ENCODE measurements around the gene SMARCC1.
A peak's percentile ranks its signal among the peaks of the same experiment; 100 is the strongest.
"Not testable (repeated sequence)": the region's sequence is repeated elsewhere in the genome, so short reads cannot be mapped to it uniquely, and the experiment has no call there.

Gene SMARCC1

DNA sequence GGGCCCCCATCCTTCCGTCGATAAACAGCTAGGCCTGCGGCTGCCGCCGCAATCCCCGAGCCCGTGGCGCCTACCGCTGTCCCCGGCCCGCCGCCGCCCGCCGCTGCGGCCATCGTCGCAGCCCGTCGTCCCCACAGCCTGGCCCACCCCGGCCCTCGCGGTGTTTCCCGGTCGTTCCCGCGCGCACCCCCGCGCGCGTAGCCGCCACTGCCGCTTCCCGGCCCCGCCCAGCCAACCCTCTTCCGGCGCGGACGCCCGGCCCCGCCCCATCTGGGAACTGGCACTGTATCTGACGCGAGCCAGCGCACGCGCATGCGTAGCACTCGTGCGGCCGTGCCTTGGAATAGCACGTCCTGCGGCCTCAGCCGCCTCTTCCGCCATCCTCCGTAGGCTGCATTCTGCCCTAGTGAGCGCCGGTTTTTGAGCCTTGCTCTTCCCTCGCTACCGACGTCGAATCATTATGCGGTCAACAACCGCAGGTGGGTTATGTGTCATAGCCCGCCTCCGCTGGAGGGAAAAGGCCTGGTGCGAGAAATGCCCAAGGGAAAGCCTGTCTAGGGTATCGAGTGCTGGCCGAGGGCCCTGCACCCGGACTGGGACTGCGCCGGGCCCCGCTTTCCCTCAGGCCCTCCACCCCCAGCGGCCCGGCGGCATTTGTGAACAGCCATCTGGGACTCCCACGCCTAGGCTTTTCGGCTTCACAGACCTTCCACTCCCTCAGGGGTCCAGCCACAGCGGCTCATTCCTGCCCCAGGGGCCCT lies at the start of gene SMARCC1:
SMARCC1 (minus strand) TSS at position 209 of the 761 bp plus-strand sequence; CDS start at position 113, 96 bp downstream.
- FAIRE-seq (peak; percentile 96), DNase-seq (ENCODE audit: low spot score) (peak; percentile 99)

- DNase-seq (ENCODE audit: low spot score); FAIRE-seq: not testable (repeated sequence)
Measured at GRCh38 chr3:47829482-47829881, 47.8 kb upstream of the SMARCC1 start.

- FAIRE-seq (no peak), DNase-seq (ENCODE audit: low spot score) (no peak)
Measured at GRCh38 chr3:47825590-47825989, 43.9 kb upstream of the SMARCC1 start.

GRCh38 chr3:47824541-47825473 lies 43.1 kb upstream of the SMARCC1 start:
- FAIRE-seq = peak; percentile 9
- peak; percentile 97 for DNase-seq (ENCODE audit: low spot score)

- no peak for FAIRE-seq
- no peak for DNase-seq (ENCODE audit: low spot score)
Measured at GRCh38 chr3:47817609-47818008, 35.9 kb upstream of the SMARCC1 start.

GRCh38 chr3:47813551-47814177 lies 32.0 kb upstream of the SMARCC1 start:
- DNase-seq (ENCODE audit: low spot score) (no peak), FAIRE-seq (no peak)

DNA sequence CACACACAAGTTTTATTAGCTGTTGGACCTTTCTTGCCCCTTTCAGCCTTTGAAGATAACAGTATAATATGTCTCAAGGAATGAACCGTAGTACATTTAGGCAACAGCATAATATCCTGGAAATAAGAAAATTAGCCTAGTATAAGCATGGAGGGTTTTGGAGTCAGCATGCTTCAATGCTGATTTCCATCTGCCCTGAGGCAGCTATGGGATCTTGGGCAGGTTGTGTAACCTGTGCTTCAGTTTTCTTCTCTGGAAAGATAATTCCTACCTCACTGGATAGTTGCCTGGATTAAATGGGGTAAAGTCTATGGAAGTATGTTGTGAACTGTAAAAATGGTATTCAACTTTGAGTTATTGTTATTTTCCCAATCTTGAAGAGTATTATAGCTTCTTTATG lies 22.9 kb upstream of the SMARCC1 start:
- no peak for FAIRE-seq
- DNase-seq (ENCODE audit: low spot score) = no peak

GRCh38 chr3:47803480-47804025 lies 21.9 kb upstream of the SMARCC1 start:
- FAIRE-seq = no peak
- no peak for DNase-seq (ENCODE audit: low spot score)

DNA sequence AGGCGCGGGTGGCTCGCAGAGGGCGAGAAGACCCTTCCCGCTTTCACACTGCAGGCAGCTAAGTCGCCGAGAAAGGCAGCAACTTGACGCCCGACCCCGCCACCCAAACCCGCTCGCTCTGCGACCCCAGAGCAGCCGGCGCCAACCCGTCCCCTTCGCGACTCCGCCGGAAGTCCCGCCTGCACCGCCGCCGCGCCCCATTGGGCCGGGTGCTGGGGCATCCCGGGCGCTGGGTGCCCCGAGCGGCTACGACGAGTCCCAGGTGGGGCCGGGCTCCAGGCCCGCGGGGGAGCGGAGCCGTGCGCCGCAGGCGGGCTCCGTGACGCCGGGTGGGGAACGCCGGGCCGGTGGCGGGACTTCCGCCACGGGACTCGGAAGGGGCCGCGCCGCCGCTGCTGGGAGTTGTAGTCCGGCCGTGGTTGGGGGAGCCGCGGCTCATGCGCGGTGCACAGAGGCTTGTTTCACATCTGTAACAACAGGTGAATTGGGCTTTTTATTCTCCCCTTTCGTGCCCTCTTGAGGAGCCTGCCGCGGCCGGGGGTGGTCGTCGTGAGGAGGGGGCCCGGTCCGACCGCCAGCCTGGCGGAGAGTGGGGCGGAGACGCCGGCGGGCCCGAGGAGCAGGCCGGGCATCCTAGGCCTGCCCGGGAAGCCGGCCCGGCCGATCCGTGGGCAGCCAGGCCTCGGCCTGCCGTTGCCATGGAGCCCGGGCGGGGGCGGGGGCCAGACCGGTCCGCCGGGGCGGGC lies 21.2 kb upstream of the SMARCC1 start, which contains the start of gene DHX30:
DHX30 (plus strand) TSS at position 405 of the 746 bp plus-strand sequence. CDS start 7,546 bp downstream, outside the sequence.
- FAIRE-seq = peak; percentile 23
- DNase-seq (ENCODE audit: low spot score) = peak; percentile 91

- no peak for DNase-seq (ENCODE audit: low spot score)
- FAIRE-seq = no peak
Measured at GRCh38 chr3:47799733-47800132, 18.0 kb upstream of the SMARCC1 start.

DNA sequence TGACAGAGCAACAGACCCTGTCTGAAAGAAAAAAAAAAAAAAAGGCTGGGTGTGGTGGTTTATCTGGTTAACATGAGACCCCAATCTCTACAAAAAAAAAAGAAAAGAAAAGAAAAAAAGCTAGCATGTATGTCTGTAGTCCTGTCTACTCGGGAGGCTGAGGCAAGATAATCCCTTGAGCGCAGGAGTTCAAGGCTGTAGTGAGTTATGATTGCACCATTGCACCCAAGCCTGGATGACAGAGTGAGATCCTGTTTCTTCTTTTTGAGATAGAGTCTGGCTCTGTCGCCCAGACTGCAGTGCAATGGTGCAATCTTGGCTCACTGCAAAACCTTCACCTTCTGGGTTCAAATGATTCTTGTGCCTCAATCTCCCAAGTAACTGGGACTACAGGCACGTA lies 12.9 kb upstream of the SMARCC1 start:
- FAIRE-seq (no peak), DNase-seq (ENCODE audit: low spot score) (no peak)

- DNase-seq (ENCODE audit: low spot score) (no peak), FAIRE-seq (no peak)
Measured at GRCh38 chr3:47792699-47793098, 11.0 kb upstream of the SMARCC1 start.

- FAIRE-seq = no peak
Measured at GRCh38 chr3:47791193-47791855, 9.6 kb upstream of the SMARCC1 start.

GRCh38 chr3:47783673-47784072 lies 2.0 kb upstream of the SMARCC1 start:
- FAIRE-seq = no peak
- no peak for DNase-seq (ENCODE audit: low spot score)

More at GRCh38 chr3:47791193-47791855, 9.6 kb upstream of the SMARCC1 start:
- no peak for DNase-seq (ENCODE audit: low spot score)

DNA sequence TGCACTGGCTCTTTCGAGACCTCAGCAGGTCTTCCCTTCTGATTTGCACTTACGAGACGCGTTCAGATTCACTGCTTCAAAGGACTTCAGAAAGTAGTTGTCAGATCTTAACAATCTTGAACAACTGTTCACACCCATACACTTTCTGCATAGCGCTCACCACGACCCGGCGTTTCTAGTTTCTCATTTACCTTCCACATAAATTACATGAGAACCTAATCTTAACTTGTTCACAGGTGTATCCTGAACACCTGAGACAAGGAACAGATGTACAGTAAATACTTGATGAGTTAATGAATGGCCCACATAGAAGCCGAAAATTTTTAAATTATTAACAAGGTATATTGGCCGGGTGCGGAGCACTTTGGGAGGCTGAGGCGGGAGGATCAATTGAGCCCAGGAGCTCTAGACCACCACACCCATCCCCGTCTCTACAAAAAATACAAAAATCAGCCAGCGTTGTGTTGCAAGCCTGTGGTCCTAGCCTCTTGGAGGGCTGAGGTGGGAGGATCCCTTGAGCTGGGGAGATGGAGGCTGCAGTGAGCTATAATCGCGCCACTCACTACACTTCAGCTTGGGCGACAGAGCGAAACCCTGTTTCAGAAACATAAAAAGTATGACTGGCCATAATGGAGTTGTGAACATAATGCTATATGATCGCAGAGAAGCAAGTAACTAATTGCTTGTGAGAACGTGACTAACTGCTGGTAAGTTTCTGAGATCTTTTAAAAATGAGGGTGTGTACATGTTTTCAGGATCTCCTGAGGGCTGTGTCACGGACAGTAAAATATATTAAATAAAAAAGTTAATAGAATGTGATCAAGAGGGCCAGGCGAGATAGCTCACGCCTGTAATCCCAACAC lies 984 bp upstream of the SMARCC1 start:
- FAIRE-seq (no peak), DNase-seq (ENCODE audit: low spot score) (no peak)

GRCh38 chr3:47780741-47781684 lies 680 bp downstream of the SMARCC1 start:
- DNase-seq (ENCODE audit: low spot score) (peak; percentile 67), FAIRE-seq (no peak)

DNA sequence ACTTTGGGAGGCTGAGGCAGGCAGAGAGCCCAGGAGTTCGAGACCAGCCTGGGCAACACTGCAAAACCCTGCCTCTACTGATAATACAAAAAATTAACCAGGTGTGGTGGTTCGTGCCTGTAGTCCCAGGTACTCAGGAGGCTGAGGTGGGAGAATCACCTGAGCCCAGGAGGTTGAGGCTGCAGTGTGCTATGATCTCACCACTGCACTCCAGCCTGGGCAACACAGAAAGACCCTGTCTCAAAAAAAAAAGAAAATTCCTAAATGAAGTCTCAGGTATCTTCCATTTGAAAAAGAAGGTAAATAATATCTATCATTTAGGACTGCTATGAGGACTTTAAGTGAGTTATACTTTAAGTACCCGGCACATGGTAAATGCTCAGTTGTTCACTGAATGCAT lies 2.9 kb downstream of the SMARCC1 start:
- no peak for FAIRE-seq
- no peak for DNase-seq (ENCODE audit: low spot score)

DNA sequence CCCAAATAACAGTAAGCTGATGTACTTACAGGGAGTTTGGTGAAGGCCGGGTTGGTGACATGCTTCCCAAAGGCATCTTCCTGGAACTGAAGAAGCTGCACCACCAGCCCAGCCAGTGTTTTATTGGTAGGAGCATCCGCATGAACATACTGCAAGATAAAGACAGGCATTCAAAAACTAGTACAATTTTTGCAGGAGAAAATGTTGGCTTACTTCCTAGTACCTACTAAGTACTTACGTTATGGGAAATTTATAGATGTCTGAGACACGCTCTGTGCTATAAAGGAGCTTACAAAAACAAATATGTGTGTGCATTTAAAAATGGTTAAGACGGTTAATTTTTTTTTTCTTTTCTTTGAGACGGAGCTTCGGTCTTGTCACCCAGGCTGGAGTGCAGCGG lies 8.9 kb downstream of the SMARCC1 start:
- no peak for FAIRE-seq

More for the DNA sequence above, 8.9 kb downstream of the SMARCC1 start:
- no peak for DNase-seq (ENCODE audit: low spot score)

Data from urothelium cell line (cell line).